Raji (cell line): ENCODE results near the gene AK4.

Experiments used
- POLR2A ChIP-seq: IDR thresholded peaks from 2 replicates; pipeline ENCODE4 v1.6.1; 2011; ENCODE audit warnings: low read depth, low read length, control low read depth; ENCODE audit not compliant: insufficient read depth

Gene AK4

GRCh38 chr1:65265296-65265650, 117.3 kb downstream of the AK4 start:
- no peak for TF ChIP-seq POLR2A

DNA sequence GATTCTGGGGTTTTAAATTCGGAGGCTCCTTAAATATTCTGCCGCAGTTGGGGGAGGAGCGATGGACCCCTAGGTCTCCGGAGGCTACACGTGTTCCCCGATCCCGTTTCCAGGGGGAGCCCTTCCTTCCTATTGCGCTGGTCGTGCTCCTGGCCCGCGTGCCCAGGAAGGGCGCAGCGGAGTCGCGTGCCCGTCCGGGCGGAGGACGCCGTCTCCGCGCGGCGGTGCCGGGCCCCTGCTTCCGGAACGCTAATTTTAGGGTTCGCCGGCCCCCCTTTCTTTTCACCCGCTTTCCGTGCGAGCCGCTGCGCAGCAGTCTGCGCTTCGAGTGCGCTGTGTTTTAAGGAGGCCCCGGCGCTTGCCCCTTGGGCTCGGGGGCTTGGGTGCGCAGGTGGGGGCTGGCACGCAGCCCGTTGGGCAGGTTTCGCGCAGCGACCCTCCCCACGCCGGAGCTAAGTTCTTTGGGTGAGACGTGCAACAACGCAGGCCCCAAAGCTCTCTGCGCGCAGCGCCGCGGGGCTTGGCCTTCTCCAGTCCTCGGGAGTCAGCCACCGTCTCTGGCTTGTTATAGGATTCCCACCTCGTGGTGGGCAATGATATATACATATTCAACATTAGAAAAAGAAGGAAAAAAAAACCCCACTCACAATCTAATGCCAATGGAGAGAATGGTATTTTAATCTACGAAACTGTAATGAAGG, 117.8 kb downstream of the AK4 start:
- no peak for TF ChIP-seq POLR2A

GRCh38 chr1:65266476-65266875, 118.5 kb downstream of the AK4 start:
- TF ChIP-seq POLR2A = no peak

DNA sequence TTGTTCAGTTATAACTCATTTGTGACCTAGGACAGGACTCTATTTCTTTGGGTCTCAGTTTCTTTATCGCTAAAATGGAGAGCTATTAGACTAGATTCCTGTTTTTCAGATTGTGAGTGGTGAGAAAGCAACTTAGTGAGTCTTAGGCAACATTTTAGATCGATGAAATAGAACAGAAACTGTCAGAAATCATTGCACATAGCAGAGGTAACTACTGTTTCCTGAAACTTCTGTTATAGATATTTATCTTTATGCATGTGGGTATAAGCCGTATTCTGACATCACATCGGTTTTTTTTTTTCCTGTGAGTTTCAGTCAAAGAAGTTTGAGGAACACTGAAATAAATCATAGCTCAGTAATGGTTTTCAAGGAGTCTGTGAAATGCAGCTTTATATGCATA, 119.3 kb downstream of the AK4 start:
- TF ChIP-seq POLR2A = no peak

DNA sequence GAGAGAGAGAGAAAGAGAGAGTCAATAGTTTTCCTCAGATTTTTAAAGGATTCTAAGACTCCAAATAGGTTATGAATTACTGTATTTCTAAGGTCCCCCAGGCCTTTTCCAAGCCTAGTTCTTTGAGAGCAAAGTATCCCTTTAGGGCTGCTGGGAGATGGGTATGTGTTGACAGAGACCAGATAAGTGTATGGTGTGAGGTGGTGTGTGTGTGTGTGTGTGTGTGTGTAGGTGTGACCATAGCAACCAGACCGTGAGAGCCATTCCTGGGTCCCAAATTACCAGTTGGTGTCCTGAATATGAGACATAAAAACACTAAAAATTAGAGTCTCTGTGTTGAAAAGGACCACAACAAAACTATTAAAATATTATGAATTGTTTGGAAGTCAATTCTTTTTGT, 119.7 kb downstream of the AK4 start:
- no peak for TF ChIP-seq POLR2A

DNA sequence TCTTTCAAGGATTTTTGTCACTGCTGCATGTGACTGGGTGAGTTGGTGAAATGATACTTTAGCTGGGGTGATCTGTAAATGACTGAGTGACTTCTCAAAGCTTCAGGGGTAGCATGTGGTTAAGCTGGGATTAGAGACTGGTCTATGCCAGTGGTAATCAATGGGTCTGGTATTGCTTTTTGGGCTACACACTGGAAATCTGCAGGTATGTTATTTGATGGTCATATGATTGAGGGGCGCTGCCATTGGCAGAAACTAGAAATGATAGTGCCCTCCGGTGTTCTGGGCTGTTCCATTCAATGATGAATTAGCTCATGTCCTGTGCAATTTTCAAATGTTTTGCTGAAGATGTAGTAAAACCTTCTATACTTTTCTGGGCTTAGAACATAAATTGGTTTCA, 121.6 kb downstream of the AK4 start:
- TF ChIP-seq POLR2A = no peak

- TF ChIP-seq POLR2A = no peak
These were observed 128.4 kb downstream of the AK4 start for GRCh38 chr1:65276197-65276939.

DNA sequence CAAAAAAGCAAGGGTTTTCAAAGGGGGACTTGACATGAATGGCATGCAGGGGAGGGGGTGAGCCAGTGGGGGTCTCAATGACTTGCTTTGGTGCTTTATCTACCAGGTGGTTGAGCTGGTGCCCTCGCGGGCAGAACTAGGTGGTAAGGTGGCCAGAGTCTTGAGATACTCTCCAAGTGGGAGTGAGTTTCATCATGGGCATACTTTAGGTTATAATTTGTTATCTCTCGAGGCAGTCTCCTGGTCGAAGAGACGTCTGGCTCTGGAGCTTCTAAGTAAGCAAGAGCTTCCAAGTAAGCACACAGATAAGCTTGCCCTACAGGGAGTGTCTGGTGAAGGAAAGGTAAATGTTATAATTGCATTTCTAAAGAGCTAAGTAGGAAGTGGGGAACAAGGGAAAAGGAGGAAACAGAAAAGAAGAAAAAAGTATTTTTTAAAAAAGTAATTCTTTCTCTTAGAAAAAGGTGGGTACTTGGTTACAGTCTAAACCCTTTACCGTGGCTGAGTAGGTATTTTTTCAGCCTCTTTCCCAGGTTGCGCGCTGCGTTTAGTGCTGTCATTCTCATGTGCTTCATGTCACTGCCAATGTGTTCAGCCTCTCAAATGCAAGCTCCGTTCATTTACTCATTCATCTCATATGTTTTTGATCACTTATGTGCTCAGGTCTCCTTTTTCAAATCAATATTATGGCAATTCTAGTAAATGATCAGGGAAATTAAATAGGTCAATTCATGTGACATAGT, 129.8 kb downstream of the AK4 start:
- no peak for TF ChIP-seq POLR2A

GRCh38 chr1:65278376-65279069, 130.5 kb downstream of the AK4 start:
- TF ChIP-seq POLR2A = no peak

DNA sequence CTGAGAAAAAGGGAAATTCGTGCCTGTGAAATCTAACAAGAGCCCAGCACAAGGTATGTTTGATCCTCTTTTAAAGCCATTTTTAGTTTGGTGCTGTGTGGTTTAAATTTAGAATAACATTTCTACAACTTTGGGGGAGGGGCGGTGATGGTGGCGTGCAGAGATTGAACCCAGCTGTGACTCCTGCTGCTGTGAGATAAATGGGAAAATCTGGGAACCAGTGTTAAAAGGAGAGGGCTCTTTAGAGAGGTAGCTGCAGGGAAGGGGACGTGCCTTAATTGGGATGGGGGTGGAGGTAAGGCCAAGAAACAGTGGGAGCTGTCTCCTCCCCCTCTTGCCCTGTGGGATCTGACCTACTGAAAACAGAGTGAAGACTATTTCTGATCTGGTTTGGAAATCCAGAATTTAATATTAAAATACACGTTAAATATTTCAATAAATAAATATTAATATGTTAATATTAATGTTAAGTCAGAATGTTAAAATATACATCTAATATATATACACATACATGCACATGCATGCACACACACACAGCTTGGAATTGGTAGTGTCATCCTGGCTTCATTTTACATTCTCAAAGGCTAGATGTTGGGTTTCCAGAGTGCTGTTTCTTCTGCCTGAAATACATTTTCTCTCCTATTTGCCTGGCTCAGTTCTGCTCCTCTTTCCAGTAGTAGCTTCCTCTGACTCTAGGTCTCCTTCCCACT, 131.2 kb downstream of the AK4 start:
- TF ChIP-seq POLR2A = no peak
